Stimulated activated CD4-positive, alpha-beta T cell treated with anti-CD3 and anti-CD28 coated beads, Interleukin-12 subunit alpha, Interleukin-12 subunit beta, amount 100 ng/mL, for 48 hours (primary cell): ENCODE measurements around the gene FSIP1.
"Not testable (repeated sequence)": the region's sequence is repeated elsewhere in the genome, so short reads cannot be mapped to it uniquely, and the experiment has no call there.

Experiments used
- DNase-seq, 3 donors: peaks; one replicate each; pipeline ENCODE4 v3.0.0-alpha.2; 2020; ENCODE audit warnings: low read depth in 2 of 3, low spot score in 1 of 3

Gene FSIP1

GRCh38 chr15:39782441-39783138, at the start of gene FSIP1:
FSIP1 (minus strand) TSS chr15:39782841; CDS start chr15:39776524, 6,317 bp downstream.
- peak; percentile 92 to 94 (median 92) for DNase-seq

- DNase-seq: no peak
These were observed 47.5 kb upstream of the FSIP1 start for GRCh38 chr15:39830166-39830565.

DNA sequence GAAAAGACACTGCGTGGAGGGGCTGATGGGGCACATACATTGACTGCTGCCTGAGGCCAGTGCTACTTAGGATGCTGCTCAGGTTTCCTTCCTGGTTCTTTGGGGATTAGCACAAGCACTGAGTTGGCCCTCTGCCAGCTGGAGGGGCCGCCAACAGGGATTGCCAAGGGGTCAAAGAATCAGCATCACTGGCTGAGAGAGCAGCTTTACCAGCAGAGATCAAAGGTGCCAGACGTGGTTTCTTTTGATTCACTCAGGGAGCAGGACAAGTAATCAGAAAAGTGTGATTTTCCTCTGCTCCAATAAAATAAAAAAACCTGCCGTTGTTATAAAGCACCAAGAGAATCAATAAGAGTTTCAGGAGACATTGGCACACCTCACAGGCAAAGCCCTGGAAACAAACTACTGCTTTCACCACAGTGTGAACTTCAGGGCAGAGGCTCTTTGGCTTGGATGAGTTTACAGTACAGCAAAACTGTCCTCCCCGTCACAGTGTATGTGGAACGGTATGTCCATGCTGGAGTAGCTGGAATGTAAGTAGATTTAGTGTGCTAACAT, 45.8 kb upstream of the FSIP1 start:
- DNase-seq: no peak

- DNase-seq: no peak
These were observed 44.3 kb upstream of the FSIP1 start for GRCh38 chr15:39826975-39827374.

DNA sequence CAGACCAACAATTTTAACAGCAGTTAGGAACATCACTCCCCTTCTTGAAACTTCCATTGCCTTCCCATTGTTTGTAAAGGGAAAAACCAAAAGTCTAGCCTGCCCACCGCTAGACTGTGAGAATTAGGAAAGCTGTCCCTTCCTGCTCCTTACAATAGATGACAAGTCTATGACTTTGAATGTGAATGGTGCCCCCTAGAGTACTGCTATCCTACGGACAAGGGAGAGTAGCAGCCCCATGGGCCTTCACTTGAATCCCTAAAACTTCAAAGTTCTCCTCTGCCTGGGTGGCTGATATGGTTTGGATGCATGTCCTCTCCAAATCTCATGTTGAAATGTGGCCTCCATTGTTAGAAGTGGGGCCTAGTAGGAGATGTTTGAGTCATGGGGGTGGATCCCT, 41.0 kb upstream of the FSIP1 start:
- DNase-seq: no peak

GRCh38 chr15:39820050-39820602, 37.5 kb upstream of the FSIP1 start:
- no peak for DNase-seq

DNA sequence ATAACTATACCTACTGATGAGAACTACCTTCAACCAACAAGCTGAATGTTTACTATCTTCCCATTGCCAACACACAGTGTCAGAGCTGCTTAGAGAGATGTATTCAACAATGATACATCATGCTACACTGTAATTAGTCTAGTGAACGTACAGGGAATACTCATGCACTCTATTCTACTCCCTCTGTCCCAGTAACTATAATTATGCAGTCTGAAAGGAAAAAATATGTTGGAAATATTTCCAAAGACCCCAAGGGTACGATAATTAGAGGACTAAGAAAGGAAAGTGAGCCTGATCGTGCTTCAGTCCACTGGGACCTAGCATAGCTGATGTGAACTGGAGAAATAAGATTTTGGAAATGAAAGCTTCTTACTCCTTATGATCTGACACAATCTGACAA, 36.9 kb upstream of the FSIP1 start:
- DNase-seq: no peak

- no peak for DNase-seq
These were observed 35.3 kb upstream of the FSIP1 start for GRCh38 chr15:39817892-39818291.

GRCh38 chr15:39814489-39814888, 31.8 kb upstream of the FSIP1 start:
- no peak for DNase-seq

GRCh38 chr15:39812651-39813050, 30.0 kb upstream of the FSIP1 start:
- not testable (repeated sequence) for DNase-seq

DNA sequence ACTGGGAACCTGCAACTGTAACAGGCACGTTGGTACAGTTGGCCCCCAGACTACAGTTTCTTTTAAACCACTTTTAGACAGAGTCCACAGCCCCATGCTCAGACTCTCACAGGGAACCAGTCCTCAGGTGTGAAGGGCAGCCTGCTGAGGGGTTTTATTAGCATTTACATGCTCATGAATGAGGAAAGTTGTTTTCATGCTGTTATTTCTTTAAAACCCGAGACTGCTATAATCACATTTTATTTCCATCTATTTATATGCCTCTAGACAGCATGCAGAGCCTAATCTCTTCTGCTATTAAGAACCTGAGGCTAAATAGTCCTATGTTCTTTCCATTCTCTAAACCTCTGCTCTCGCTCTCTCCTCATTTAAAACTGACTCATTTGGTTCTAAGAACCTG, 26.3 kb upstream of the FSIP1 start:
- no peak for DNase-seq

DNA sequence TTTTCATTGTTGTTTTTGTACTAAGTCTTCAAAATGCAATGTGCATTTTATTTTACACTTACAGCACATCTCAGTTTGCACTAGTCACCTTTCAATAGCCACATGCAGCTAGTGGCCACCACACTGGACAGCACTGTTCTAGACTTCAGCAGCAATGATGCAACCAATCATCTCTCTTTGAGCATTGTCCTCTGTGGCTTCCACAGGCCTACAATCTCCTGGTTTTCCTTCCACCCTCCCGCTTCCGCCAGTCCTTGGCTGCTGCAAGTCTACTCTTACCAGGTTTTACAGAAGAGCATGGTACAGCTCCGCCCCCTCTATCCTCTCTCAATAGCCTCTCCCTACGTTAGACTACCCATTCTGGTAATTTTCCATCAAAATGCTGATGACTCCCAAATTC, 25.1 kb upstream of the FSIP1 start:
- no peak for DNase-seq

- no peak for DNase-seq
These were observed 21.4 kb upstream of the FSIP1 start for GRCh38 chr15:39804026-39804425.

- no peak for DNase-seq
These were observed 20.4 kb upstream of the FSIP1 start for GRCh38 chr15:39803016-39803415.

GRCh38 chr15:39801641-39802309, 19.1 kb upstream of the FSIP1 start:
- DNase-seq: no peak

GRCh38 chr15:39799552-39800011, 16.9 kb upstream of the FSIP1 start:
- DNase-seq: no peak

DNA sequence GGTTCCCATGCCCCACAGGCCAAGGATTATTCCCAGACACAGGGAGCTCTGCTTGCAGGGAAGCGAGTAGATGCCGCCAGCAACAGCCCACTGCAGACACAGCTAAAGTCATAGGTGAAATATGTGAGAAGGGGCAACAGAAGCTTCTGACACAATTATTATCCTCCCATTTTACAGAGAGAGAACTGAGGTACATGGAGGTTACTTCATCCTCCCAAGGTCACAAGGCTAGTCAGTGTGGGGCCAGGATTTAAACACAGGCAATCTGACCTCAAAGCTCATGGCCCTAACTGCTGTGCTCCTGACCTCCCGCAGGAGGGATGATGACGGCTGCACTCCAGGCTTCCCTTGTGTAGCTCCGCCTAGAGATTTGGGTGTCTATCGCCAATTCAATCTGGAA, 15.7 kb upstream of the FSIP1 start:
- no peak for DNase-seq

DNA sequence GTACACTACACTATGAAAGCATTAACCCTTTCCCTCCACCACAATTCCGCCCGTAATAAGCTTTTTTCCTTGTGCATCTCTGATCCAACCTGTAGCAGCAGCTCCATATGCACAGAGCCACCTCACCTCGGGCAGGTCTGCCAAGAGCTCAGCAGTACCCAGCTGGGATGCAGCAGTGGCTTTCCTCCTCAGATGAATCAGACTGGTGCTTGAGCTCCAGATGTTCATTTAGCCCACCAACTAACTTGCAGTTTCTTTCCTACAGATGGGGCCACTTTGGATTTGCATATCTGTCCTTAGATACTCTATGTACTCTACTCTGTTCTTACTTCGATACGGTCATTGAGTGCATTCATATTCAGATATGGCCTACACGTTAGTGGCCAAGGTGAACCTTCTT, 14.8 kb upstream of the FSIP1 start:
- no peak for DNase-seq

DNA sequence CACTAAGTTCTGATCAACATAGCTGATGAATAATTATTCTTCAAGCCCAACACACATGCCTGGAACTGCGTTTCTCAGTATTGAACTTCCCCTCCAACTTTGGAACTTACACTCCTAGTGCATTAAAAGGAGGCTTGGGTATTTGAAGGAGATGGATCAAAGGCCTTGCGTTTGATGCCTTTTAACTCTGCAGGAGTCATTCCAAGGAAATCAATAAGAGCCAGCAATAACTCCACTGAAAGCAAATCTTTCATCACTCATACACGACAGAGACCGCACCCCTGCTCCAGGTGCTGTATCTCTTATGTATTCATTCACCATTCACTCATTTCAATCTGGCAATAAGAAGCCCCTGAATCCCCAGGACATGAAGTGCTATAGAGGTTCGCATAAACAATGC, 14.0 kb upstream of the FSIP1 start:
- DNase-seq: no peak

DNA sequence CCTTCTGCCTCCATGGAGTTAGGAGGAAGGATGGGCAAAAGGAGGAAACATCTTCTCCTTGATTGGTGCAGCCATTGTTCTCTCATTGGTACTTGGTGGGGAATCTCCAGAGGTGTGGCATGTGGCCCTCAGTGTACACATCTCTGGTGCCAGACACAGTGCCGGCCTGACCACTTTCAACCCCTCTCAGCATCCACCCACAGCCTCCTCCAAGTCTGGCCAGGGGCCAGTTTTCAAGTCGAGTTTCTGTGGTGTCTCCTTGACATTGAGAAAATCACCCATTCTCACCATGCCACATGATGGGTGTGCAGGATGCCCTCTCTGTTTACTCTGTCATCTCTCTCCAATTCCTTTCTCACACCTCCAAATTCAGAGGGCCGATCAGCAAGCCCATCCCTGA, 12.8 kb upstream of the FSIP1 start:
- no peak for DNase-seq

DNA sequence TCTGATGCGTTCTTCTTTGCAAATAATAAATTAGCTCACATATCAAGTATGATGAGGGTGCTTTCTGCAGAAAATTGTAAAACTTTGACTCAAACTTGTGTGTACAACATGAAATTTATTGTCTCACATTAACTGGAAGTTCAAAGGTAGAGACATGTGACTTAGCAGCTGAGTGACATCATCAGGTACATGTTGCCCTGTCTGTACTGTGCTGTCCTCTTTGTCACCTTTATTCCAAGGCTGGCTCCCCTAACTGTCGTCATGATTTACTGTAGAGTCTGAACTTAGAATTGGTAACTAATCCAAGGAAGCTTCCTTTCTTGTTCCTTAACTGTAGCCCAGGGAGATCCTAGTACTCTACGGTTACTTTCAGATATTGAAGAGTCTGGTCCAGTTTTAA, 12.3 kb upstream of the FSIP1 start:
- no peak for DNase-seq

DNA sequence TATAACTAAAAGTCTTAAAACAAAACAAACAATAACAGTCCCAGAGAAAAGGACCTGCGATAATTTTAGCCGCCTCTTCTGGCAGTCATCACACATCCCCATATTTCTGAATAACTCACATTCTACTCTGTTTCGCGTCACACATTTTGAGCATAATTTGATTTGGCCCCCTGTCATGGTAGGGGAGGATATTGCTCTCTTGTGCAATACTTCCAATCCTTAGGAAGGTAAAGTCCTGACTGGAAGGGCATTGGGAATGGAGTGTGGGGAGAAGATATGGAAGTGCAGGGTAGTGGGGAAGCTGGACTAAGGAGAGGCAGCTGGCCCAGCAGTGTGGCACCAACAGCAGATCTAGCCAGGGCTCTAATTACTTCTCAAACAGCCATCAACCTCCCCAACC, 11.3 kb upstream of the FSIP1 start:
- DNase-seq: no peak
